Measurements from ENCODE around the gene KLHL17. TPM values are rescaled to one million over a fixed set of nuclear protein-coding genes. Genes with fewer than 3 reads are reported as not detected.

The KLHL17 gene
- total and polyA plus RNA-seq, 9 of the 15 experiments (the other 6 are each of a cell fraction or from before 2014, with no cell fraction given) = 0.14 to 84.8 (median 13.0) TPM

- TF ChIP-seq MGA (IDR thresholded peaks at IDR 0.05) (no peak; the same call in 1 of the 2 replicates), PKNOX1 (IDR thresholded peaks at IDR 0.05) (peak; percentile 69), CBX8 (IDR thresholded peaks at IDR 0.05; ENCODE audit: borderline replicate concordance, extremely low read depth, low read depth, low read length, poor library complexity, severe bottlenecking) (no peak), ZNF584 (CRISPR knock-in tag; IDR thresholded peaks at IDR 0.05; ENCODE audit: low read depth) (no peak), E2F6 (IDR thresholded peaks at IDR 0.05; ENCODE audit: borderline replicate concordance in 1 of 2, extremely low read depth in 1 of 2, insufficient read depth in 1 of 2, insufficient read length in 1 of 2, low read depth in 1 of 2, low read length in 1 of 2, poor library complexity in 1 of 2, severe bottlenecking in 1 of 2) (peak in 1 of 2 experiments; percentile 78), SP1 (CRISPR knock-in tag; IDR thresholded peaks at IDR 0.05) (no peak), USF1 (CRISPR knock-in tag; IDR thresholded peaks at IDR 0.05) (0 out of 2 replicates have a peak, but pooled peaks have one; percentile 53), MXI1 (IDR thresholded peaks at IDR 0.05; ENCODE audit: low read depth, low read length) (no peak), ZNF134 (CRISPR knock-in tag; conservative IDR thresholded peaks at IDR 0.05) (no peak), GABPB2 (CRISPR knock-in tag; conservative IDR thresholded peaks at IDR 0.05) (no peak), XRCC5 (IDR thresholded peaks at IDR 0.05; ENCODE audit: low read depth, low read length) (no peak)
Observed at GRCh38 chr1:978069-978834, 17.9 kb downstream of the KLHL17 start (continued).
